AG04450 (cell line): ENCODE data around the gene PPP2R5C. TPM values are rescaled to one million over a fixed set of nuclear protein-coding genes. Genes with fewer than 3 reads are reported as not detected.

Experiments used
- CTCF ChIA-PET: fragments of 300-600, 350-600 bp; formaldehyde crosslinking; extraction: SDS; loops from one replicate; lab custom pipeline; 2022; ENCODE audit warnings: antibody characterized with exemption, inconsistent platforms; lab: Charles Lee
- POLR2A ChIA-PET: fragments of 350-600 bp; formaldehyde crosslinking; extraction: SDS; loops from one replicate; lab custom pipeline; 2021; ENCODE audit warnings: antibody characterized with exemption, inconsistent platforms; lab: Yijun Ruan, JAX
- DNase-seq: peaks from one replicate; pipeline ENCODE4 v3.0.0-alpha.2; 2011; ENCODE audit warnings: low read depth, low spot score
- H3K27ac ChIP-seq: one replicate; pipeline ENCODE4 v1.5.1; 2012; ENCODE audit warnings: low read depth, low read length, control low read depth
- H3K27me3 ChIP-seq: one replicate; pipeline ENCODE4 v1.6.0; 2012; ENCODE audit warnings: low read length; ENCODE audit not compliant: control insufficient read depth, insufficient read depth
- H3K4me3 ChIP-seq: 2 replicates; pipeline ENCODE4 v1.5.1; 2011; ENCODE audit warnings: mild to moderate bottlenecking, low read depth, low read length, control low read depth
- H3K9me3 ChIP-seq: 2 replicates; pipeline ENCODE4 v1.5.1; 2012; ENCODE audit warnings: low read length; ENCODE audit not compliant: control insufficient read depth, insufficient read depth
- polyA plus RNA-seq: library from polyadenylated mRNA; depleted of rRNA; stranded (reverse); fragments of >200 nt; gene quantifications from 2 replicates; pipeline ENCODE4 v1.2.3, GENCODE V29; 2011
- TF ChIP-seq, protein P1 (sequence below): IDR thresholded peaks from 2 replicates; pipeline ENCODE4 v1.5.1; 2011; ENCODE audit warnings: low read depth, low read length, control low read depth, inconsistent platforms

Gene PPP2R5C
- polyA plus RNA-seq, 1 experiment: 140 TPM

DNA sequence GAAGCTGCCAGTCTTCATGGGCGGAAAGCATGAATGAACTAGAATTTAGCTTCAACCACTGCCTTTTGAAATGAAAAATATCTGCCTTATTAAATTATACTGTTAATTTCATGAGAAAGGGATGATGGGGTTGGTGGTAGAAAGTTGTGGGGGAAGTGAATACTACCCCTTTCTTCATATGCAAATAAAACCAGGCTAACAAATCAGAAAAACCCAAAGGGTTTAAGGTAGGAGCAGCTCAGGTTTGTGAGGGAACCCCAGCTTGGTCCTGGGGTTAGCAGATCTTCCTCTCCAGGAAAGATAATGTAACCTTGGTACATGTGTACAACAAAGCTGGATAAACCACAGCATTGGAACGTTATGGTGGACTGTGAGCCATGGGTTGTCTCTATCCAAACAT is 84.0 kb downstream of the PPP2R5C start:
- TF ChIP-seq, protein P1, sequence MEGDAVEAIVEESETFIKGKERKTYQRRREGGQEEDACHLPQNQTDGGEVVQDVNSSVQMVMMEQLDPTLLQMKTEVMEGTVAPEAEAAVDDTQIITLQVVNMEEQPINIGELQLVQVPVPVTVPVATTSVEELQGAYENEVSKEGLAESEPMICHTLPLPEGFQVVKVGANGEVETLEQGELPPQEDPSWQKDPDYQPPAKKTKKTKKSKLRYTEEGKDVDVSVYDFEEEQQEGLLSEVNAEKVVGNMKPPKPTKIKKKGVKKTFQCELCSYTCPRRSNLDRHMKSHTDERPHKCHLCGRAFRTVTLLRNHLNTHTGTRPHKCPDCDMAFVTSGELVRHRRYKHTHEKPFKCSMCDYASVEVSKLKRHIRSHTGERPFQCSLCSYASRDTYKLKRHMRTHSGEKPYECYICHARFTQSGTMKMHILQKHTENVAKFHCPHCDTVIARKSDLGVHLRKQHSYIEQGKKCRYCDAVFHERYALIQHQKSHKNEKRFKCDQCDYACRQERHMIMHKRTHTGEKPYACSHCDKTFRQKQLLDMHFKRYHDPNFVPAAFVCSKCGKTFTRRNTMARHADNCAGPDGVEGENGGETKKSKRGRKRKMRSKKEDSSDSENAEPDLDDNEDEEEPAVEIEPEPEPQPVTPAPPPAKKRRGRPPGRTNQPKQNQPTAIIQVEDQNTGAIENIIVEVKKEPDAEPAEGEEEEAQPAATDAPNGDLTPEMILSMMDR: no peak
- H3K27me3 ChIP-seq: no peaks in the 10 kb centered on the region
- ChIA-PET POLR2A (no interaction called here), CTCF (interaction anchor here (0.8 kb wide), 1 partner anchor 11 kb away, joined by 3 read pairs; no protein-coding TSS in a partner anchor)
- DNase-seq: no peak
- no peak overlapping the region for H3K27ac ChIP-seq
- no peaks in the 10 kb centered on the region for H3K9me3 ChIP-seq
- no peak overlapping the region for H3K4me3 ChIP-seq

DNA sequence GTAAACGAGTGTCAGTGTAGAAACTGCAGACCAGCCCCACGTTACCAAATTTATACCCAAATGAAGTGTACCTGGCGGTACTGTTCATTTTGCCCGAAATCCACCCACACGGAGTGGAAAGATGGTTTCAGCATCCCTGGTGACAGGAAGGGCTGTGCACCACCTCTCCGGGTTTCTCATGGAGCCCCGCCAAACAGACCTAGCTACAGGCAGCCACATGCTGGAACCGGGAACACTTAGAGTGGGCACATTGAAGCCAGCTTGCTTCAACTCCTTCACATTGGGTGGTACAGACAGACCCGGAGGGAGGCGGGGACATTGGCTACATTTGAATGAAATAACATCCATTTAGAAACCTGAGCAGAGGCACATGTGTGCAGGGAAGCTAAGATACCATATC is 84.4 kb downstream of the PPP2R5C start:
- H3K27me3 ChIP-seq: no peaks in the 10 kb centered on the region
- TF ChIP-seq, protein P1: no peak
- no peak overlapping the region for H3K27ac ChIP-seq
- DNase-seq: no peak
- POLR2A ChIA-PET: no interaction called here
- H3K9me3 ChIP-seq: no peaks in the 10 kb centered on the region
- H3K4me3 ChIP-seq: no peak overlapping the region
- CTCF ChIA-PET: interaction anchor here (0.8 kb wide), 1 partner anchor 10 kb away, joined by 3 read pairs; no protein-coding TSS in a partner anchor

DNA sequence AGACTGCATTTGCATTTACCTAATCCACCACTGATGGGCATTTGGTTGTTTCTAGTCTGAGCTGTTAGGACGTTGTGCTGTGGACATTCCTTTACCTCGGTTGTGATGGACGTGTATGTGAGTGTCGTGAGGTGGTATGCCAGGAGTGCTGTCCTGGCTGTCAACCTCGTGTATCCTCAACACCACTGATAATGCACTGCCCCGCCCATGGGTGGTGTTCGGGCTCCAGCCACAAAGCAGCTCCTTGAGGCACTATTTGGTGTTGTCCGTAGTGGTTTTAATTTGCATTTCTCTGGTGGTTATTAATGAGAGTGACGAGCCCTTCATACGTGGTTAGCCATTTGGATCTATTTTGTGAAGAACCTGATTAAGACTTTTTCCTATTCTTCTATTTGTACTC is 87.6 kb downstream of the PPP2R5C start:
- no peak overlapping the region for H3K27ac ChIP-seq
- TF ChIP-seq, protein P1: no peak
- CTCF ChIA-PET: interaction anchor here (0.8 kb wide), 1 partner anchor 78 kb away, joined by 3 read pairs; no protein-coding TSS in a partner anchor
- POLR2A ChIA-PET: no interaction called here
- no peak for DNase-seq
- no peaks in the 10 kb centered on the region for H3K27me3 ChIP-seq
- no peaks in the 10 kb centered on the region for H3K9me3 ChIP-seq
- H3K4me3 ChIP-seq: no peak overlapping the region

DNA sequence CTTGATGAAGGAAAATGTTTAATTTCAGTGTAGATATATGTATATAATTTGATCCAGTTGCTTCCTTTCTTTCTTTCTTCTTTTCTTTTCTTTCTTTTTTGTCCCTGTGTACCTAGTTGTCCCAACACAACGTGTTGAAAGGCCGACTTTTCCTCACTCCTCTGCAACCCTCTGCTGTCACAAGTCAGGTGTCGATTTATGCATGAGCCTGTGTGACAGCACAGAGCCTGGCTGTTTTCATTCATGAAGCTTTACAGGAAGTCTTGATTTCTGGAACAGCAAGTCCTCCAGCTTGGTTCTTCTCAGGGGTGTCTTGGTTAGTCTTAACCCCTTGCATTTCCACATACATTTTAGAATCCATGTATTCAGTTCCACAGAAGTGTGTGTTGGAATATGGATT is 88.1 kb downstream of the PPP2R5C start:
- Histone ChIP-seq H3K9me3 (no peaks in the 10 kb centered on the region), H3K4me3 (no peak overlapping the region), H3K27me3 (no peaks in the 10 kb centered on the region), H3K27ac (no peak overlapping the region)
- TF ChIP-seq, protein P1: no peak
- POLR2A ChIA-PET: no interaction called here
- CTCF ChIA-PET: interaction anchor here (0.8 kb wide), 1 partner anchor 79 kb away, joined by 3 read pairs; no protein-coding TSS in a partner anchor
- DNase-seq: no peak

DNA sequence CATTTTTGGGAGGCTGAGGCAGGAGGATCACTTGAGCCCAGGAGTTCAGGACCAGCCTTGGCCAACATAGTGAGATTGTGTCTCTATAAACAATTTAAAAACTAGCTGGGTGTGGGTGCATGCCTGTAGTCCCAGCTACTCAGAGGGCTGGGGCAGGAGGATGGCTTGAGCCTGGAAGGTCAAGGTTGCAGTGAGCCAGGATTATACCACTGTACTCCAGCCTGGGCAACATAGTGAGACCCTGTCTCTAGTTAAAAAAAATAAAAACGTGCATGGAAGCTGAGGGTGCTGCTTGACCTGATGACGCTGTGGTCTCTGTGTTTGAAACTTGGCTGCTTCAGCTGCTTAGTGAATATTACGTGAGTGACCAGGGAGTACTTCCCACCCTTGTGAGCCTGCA is 89.7 kb downstream of the PPP2R5C start:
- DNase-seq: no peak
- POLR2A ChIA-PET: no interaction called here
- H3K9me3 ChIP-seq: no peaks in the 10 kb centered on the region
- no peaks in the 10 kb centered on the region for H3K27me3 ChIP-seq
- no peak overlapping the region for H3K27ac ChIP-seq
- TF ChIP-seq, protein P1: no peak
- CTCF ChIA-PET: no interaction called here
- no peak overlapping the region for H3K4me3 ChIP-seq
